Measurements from ENCODE around the gene CFAP206.

CFAP206 gene

DNA sequence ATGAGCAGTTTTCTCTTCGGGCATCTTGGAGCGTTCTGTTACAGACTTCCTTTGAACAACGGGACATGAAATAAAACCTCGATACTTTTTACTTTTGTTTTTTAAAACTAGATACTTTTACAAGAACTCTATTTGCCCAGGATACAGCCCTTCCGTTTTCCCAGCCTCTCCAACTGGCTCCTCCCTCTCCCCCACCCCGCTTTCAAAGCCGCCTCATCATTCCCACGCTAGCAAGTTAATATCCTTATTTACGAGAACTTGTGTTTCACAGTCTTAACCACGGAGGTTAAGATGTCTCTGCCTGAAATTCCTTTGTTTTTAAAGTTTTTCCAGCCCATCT is 241 bp upstream of the CFAP206 start:
- POLR2A ChIA-PET = no interaction called here

GRCh38 chr6:87408721-87409155 is 966 bp downstream of the CFAP206 start:
- CTCF ChIA-PET = no interaction called here
- DNase-seq (ENCODE audit: extremely low spot score) = no peak
- TF ChIP-seq ZNF384 (IDR thresholded peaks at IDR 0.05) (no peak), FOXK2 (IDR thresholded peaks at IDR 0.05) (no peak), HDGF (IDR thresholded peaks at IDR 0.05; ENCODE audit: borderline replicate concordance) (no peak), CTBP1 (IDR thresholded peaks at IDR 0.05; ENCODE audit: borderline replicate concordance) (no peak), BHLHE40 (IDR thresholded peaks at IDR 0.05; ENCODE audit: borderline replicate concordance) (no peak), L3MBTL2 (conservative IDR thresholded peaks at IDR 0.05) (no peak)
- POLR2A ChIA-PET = interaction anchor here (1.1 to 1.2 kb wide), 3 partner anchors 181 to 291 kb away, joined by 3 to 4 read pairs (median 3); partner anchors contain the start of genes ORC3, RARS2 and ZNF292

More for the DNA sequence above, 241 bp upstream of the CFAP206 start:
- CTCF ChIA-PET = no interaction called here
- no peak for DNase-seq (ENCODE audit: extremely low spot score)
- TF ChIP-seq PKNOX1 (IDR thresholded peaks at IDR 0.05) (no peak), BHLHE40 (IDR thresholded peaks at IDR 0.05; ENCODE audit: borderline replicate concordance) (no peak), TARDBP (IDR thresholded peaks at IDR 0.05) (no peak), ELF4 (IDR thresholded peaks at IDR 0.05) (no peak), CTBP1 (IDR thresholded peaks at IDR 0.05; ENCODE audit: borderline replicate concordance) (no peak), SP1 (IDR thresholded peaks at IDR 0.05) (no peak), L3MBTL2 (conservative IDR thresholded peaks at IDR 0.05) (no peak), LEF1 (IDR thresholded peaks at IDR 0.05; ENCODE audit: borderline replicate concordance) (no peak), FOXA1 (IDR thresholded peaks at IDR 0.05) (no peak)

GRCh38 chr6:87419266-87419665 is 11.5 kb downstream of the CFAP206 start:
- TF ChIP-seq HDGF (IDR thresholded peaks at IDR 0.05; ENCODE audit: borderline replicate concordance) (no peak), PKNOX1 (IDR thresholded peaks at IDR 0.05) (no peak), LEF1 (IDR thresholded peaks at IDR 0.05; ENCODE audit: borderline replicate concordance) (no peak), SP1 (IDR thresholded peaks at IDR 0.05) (no peak), ZNF384 (IDR thresholded peaks at IDR 0.05) (no peak), L3MBTL2 (conservative IDR thresholded peaks at IDR 0.05) (no peak), ARNT (IDR thresholded peaks at IDR 0.05) (no peak)
- DNase-seq (ENCODE audit: extremely low spot score) = no peak
- POLR2A ChIA-PET = no interaction called here
- CTCF ChIA-PET = interaction anchor here (1.4 kb wide), 1 partner anchor 10 kb away, joined by 3 read pairs; no protein-coding TSS in a partner anchor

- POLR2A ChIA-PET = no interaction called here
Measured at GRCh38 chr6:87420360-87420759, 12.6 kb downstream of the CFAP206 start.

DNA sequence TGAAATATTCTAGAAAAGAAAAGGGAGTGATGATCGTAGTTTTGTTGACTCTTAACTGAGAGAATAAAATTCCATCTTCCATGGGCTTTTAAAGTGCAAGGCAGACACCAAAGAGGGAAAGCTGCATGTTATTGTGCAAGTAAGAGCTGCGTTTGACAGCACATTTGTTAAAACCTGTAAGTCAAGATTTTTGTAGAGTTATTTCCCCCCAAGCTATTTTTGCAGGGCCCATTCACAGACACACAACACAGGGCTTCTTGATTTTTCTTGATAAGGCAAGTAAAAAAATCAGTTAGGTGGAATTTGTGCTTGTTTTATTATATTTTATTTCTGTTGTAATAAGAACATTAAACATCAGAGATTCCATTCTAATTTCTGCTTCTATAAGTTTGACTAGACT is 13.8 kb downstream of the CFAP206 start:
- POLR2A ChIA-PET = no interaction called here
- CTCF ChIA-PET = no interaction called here

More at GRCh38 chr6:87420360-87420759, 12.6 kb downstream of the CFAP206 start:
- CTCF ChIA-PET = interaction anchor here (1.4 kb wide), 1 partner anchor 9 kb away, joined by 3 read pairs; no protein-coding TSS in a partner anchor
- TF ChIP-seq SUZ12 (IDR thresholded peaks at IDR 0.05) (no peak), ARNT (IDR thresholded peaks at IDR 0.05) (no peak), CTBP1 (IDR thresholded peaks at IDR 0.05; ENCODE audit: borderline replicate concordance) (no peak), FOXA1 (IDR thresholded peaks at IDR 0.05) (no peak), TARDBP (IDR thresholded peaks at IDR 0.05) (no peak), BHLHE40 (IDR thresholded peaks at IDR 0.05; ENCODE audit: borderline replicate concordance) (no peak), FOXM1 (IDR thresholded peaks at IDR 0.05; ENCODE audit: borderline replicate concordance) (no peak), FOXK2 (IDR thresholded peaks at IDR 0.05) (no peak), LEF1 (IDR thresholded peaks at IDR 0.05; ENCODE audit: borderline replicate concordance) (no peak), ELF4 (IDR thresholded peaks at IDR 0.05) (no peak), ZNF384 (IDR thresholded peaks at IDR 0.05) (no peak), SP1 (IDR thresholded peaks at IDR 0.05) (no peak), L3MBTL2 (conservative IDR thresholded peaks at IDR 0.05) (no peak)
- DNase-seq (ENCODE audit: extremely low spot score) = no peak

GRCh38 chr6:87426789-87427188 is 19.0 kb downstream of the CFAP206 start:
- CTCF ChIA-PET = no interaction called here
- TF ChIP-seq BHLHE40 (IDR thresholded peaks at IDR 0.05; ENCODE audit: borderline replicate concordance) = no peak
- TF ChIP-seq NFRKB (IDR thresholded peaks at IDR 0.05) = no peak
- no peak for TF ChIP-seq HDGF (IDR thresholded peaks at IDR 0.05; ENCODE audit: borderline replicate concordance)
- TF ChIP-seq SP1 (IDR thresholded peaks at IDR 0.05) = no peak
- TF ChIP-seq ZNF384 (IDR thresholded peaks at IDR 0.05) = no peak
- POLR2A ChIA-PET = no interaction called here
- no peak for DNase-seq (ENCODE audit: extremely low spot score)

More for the DNA sequence above, 13.8 kb downstream of the CFAP206 start:
- DNase-seq (ENCODE audit: extremely low spot score) = no peak
- TF ChIP-seq ARNT (IDR thresholded peaks at IDR 0.05) (no peak), SP1 (IDR thresholded peaks at IDR 0.05) (no peak), NFRKB (IDR thresholded peaks at IDR 0.05) (no peak)

DNA sequence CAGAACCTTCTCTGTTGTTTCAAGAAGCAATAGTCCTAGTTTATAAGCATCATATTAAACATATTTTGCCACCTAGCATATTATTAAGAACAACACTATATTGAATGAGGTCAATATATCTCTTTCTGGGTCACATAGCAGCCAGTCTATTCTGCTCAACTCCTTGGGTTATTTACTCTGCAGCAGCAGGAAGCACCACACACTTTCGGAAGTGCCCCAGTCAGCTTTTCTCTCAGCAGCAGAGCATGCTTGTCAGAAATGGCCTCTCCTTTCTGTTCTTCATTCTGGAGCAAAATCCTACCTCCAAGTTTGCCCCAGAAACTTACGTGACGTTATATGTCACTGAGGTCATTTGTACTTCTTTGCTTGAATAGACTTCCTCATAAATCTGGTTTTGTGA is 22.7 kb downstream of the CFAP206 start:
- POLR2A ChIA-PET = no interaction called here
- no peak for DNase-seq (ENCODE audit: extremely low spot score)
- TF ChIP-seq PKNOX1 (IDR thresholded peaks at IDR 0.05) = no peak
- no peak for TF ChIP-seq BHLHE40 (IDR thresholded peaks at IDR 0.05; ENCODE audit: borderline replicate concordance)
- TF ChIP-seq L3MBTL2 (conservative IDR thresholded peaks at IDR 0.05) = no peak
- TF ChIP-seq FOXK2 (IDR thresholded peaks at IDR 0.05) = no peak
- TF ChIP-seq NFRKB (IDR thresholded peaks at IDR 0.05) = no peak
- no peak for TF ChIP-seq ZNF384 (IDR thresholded peaks at IDR 0.05)
- TF ChIP-seq TARDBP (IDR thresholded peaks at IDR 0.05) = no peak
- no peak for TF ChIP-seq ARNT (IDR thresholded peaks at IDR 0.05)
- TF ChIP-seq HDGF (IDR thresholded peaks at IDR 0.05; ENCODE audit: borderline replicate concordance) = no peak
- no peak for TF ChIP-seq SP1 (IDR thresholded peaks at IDR 0.05)
- TF ChIP-seq CTBP1 (IDR thresholded peaks at IDR 0.05; ENCODE audit: borderline replicate concordance) = no peak
- no peak for TF ChIP-seq FOXA1 (IDR thresholded peaks at IDR 0.05)
- no peak for TF ChIP-seq SUZ12 (IDR thresholded peaks at IDR 0.05)
- TF ChIP-seq ELF4 (IDR thresholded peaks at IDR 0.05) = no peak
- no peak for TF ChIP-seq FOXM1 (IDR thresholded peaks at IDR 0.05; ENCODE audit: borderline replicate concordance)
- no peak for TF ChIP-seq LEF1 (IDR thresholded peaks at IDR 0.05; ENCODE audit: borderline replicate concordance)
- CTCF ChIA-PET = no interaction called here
